Astrocyte (in vitro differentiated cells and primary cell): ENCODE measurements around the gene STKLD1.

Experiments used
- EZH2 ChIP-seq: IDR thresholded peaks from 2 replicates; pipeline ENCODE4 v1.6.1; 2012; ENCODE audit warnings: mild to moderate bottlenecking, low read length, inconsistent platforms; ENCODE audit not compliant: insufficient read depth
- TF ChIP-seq, protein P1 (sequence below): IDR thresholded peaks from 2 replicates; pipeline ENCODE4 v1.5.1; 2011; ENCODE audit warnings: low read depth, mild to moderate bottlenecking, inconsistent platforms, low read length, moderate library complexity; ENCODE audit not compliant: insufficient read depth

DNA sequence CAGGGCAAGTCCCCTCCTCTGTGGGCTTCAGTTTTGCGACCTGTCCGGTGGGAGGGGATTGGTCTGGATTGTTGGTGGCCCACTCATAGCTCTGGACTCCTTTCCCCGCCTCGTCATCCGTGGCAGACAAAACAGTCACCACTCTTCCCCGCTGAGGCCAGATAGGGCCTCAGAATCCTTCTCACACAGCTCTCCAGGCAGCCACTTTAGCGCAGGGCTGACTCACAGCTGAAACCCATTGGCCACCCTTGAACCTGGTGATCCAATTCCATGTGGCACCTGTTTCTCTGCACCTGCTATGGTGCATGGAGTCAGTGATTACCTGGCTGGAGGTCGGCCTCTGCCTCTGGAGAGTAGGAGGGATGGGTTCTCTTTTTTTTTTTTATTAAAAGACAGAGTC is 67.8 kb downstream of the STKLD1 start:
- TF ChIP-seq, protein P1, sequence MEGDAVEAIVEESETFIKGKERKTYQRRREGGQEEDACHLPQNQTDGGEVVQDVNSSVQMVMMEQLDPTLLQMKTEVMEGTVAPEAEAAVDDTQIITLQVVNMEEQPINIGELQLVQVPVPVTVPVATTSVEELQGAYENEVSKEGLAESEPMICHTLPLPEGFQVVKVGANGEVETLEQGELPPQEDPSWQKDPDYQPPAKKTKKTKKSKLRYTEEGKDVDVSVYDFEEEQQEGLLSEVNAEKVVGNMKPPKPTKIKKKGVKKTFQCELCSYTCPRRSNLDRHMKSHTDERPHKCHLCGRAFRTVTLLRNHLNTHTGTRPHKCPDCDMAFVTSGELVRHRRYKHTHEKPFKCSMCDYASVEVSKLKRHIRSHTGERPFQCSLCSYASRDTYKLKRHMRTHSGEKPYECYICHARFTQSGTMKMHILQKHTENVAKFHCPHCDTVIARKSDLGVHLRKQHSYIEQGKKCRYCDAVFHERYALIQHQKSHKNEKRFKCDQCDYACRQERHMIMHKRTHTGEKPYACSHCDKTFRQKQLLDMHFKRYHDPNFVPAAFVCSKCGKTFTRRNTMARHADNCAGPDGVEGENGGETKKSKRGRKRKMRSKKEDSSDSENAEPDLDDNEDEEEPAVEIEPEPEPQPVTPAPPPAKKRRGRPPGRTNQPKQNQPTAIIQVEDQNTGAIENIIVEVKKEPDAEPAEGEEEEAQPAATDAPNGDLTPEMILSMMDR: no peak
- TF ChIP-seq EZH2: no peak
